GM23338 (cell line): Measurements from ENCODE around the gene RAB11FIP4. TPM values are rescaled to one million over a fixed set of nuclear protein-coding genes. Genes with fewer than 3 reads are reported as not detected.

Experiments used
- ATAC-seq: fragments of 200-7000 bp; cut with Tn5 transposase; 3 replicates; pipeline ENCODE4 v1.9.1; 2020
- DNase-seq: peaks from one replicate; pipeline ENCODE4 v3.0.0-alpha.2; 2015; ENCODE audit warnings: low spot score
- H2AFZ ChIP-seq: fragments of 200-600 bp; sonication (generic); 2 replicates; pipeline ENCODE4 v1.8.0; 2016; ENCODE audit warnings: antibody characterized with exemption, mild to moderate bottlenecking, moderate library complexity
- H3F3A ChIP-seq: fragments of 200-600 bp; sonication (generic); replicated peaks from 2 replicates; pipeline ENCODE4 v1.8.0; 2017; ENCODE audit warnings: antibody characterized with exemption, mixed run types, low read depth
- H3K27ac ChIP-seq: fragments of 200-600 bp; sonication (generic); 2 replicates; pipeline ENCODE4 v1.6.1; 2016; ENCODE audit warnings: low read depth
- H3K27me3 ChIP-seq: fragments of 200-600 bp; sonication (generic); 2 replicates; pipeline ENCODE4 v1.8.0; 2016; ENCODE audit warnings: mild to moderate bottlenecking, mixed run types, moderate library complexity; ENCODE audit not compliant: insufficient read depth
- H3K36me3 ChIP-seq: fragments of 200-600 bp; sonication (generic); 2 replicates; pipeline ENCODE4 v1.8.0; 2016; ENCODE audit warnings: mild to moderate bottlenecking; ENCODE audit not compliant: insufficient read depth
- H3K4me1 ChIP-seq: fragments of 200-600 bp; sonication (generic); 2 replicates; pipeline ENCODE4 v1.8.0; 2016; ENCODE audit warnings: mild to moderate bottlenecking, moderate library complexity; ENCODE audit not compliant: insufficient read depth
- H3K4me2 ChIP-seq: fragments of 200-600 bp; sonication (generic); 2 replicates; pipeline ENCODE4 v1.7.1; 2017; ENCODE audit warnings: mixed run types
- H3K4me3 ChIP-seq: fragments of 200-600 bp; sonication (generic); 2 replicates; pipeline ENCODE4 v1.6.1; 2016; ENCODE audit warnings: mixed run types
- H3K79me2 ChIP-seq: fragments of 200-600 bp; sonication (generic); replicated peaks from 2 replicates; pipeline ENCODE4 v1.8.0; 2017; ENCODE audit warnings: mild to moderate bottlenecking; ENCODE audit not compliant: insufficient read depth
- H3K9me2 ChIP-seq: fragments of 200-600 bp; sonication (generic); 2 replicates; pipeline ENCODE4 v1.8.0; 2017; ENCODE audit not compliant: insufficient read depth
- H4K20me1 ChIP-seq: fragments of 200-600 bp; sonication (generic); replicated peaks from 2 replicates; pipeline ENCODE4 v1.8.0; 2017; ENCODE audit warnings: mild to moderate bottlenecking; ENCODE audit not compliant: insufficient read depth
- H3K27ac Mint-ChIP-seq: 2 replicates; pipeline ENCODE4 v1.8.0; 2020; ENCODE audit warnings: inconsistent platforms, mild to moderate bottlenecking, moderate library complexity, mixed read lengths
- H3K27me3 Mint-ChIP-seq: 3 replicates; pipeline ENCODE4 v1.8.0; 2022; ENCODE audit warnings: low read depth, mild to moderate bottlenecking, moderate library complexity, mixed read lengths, inconsistent platforms; ENCODE audit not compliant: insufficient read depth, poor library complexity
- H3K36me3 Mint-ChIP-seq: 3 replicates; pipeline ENCODE4 v1.8.0; 2021; ENCODE audit warnings: low read depth, mild to moderate bottlenecking, inconsistent platforms, moderate library complexity, mixed read lengths
- H3K4me1 Mint-ChIP-seq: 3 replicates; pipeline ENCODE4 v1.8.0; 2020; ENCODE audit warnings: mild to moderate bottlenecking, inconsistent platforms, mixed read lengths
- H3K4me3 Mint-ChIP-seq: 3 replicates; pipeline ENCODE4 v1.8.0; 2021; ENCODE audit warnings: moderate library complexity, mild to moderate bottlenecking, inconsistent platforms, mixed read lengths
- H3K9me3 Mint-ChIP-seq: 3 replicates; pipeline ENCODE4 v1.8.0; 2020; ENCODE audit warnings: moderate library complexity, mild to moderate bottlenecking, inconsistent platforms, mixed read lengths
- CREB1 ChIP-seq: fragments of 250-450 bp; sonication (Bioruptor Pico); IDR thresholded peaks from 2 replicates; pipeline ENCODE4 v1.5.0; 2020; ENCODE audit warnings: low read depth, mild to moderate bottlenecking, moderate library complexity
- ETS1 ChIP-seq: IDR thresholded peaks from 2 replicates; pipeline ENCODE4 v1.6.1; 2016; ENCODE audit warnings: antibody characterized with exemption
- EZH2 ChIP-seq: fragments of 200-600 bp; sonication (generic); IDR thresholded peaks from one replicate; pipeline ENCODE4 v1.8.0; 2017; ENCODE audit warnings: antibody characterized with exemption, mild to moderate bottlenecking, low read depth; ENCODE audit not compliant: unreplicated experiment
- EZH2phosphoT487 ChIP-seq: fragments of 200-600 bp; sonication (generic); IDR thresholded peaks from one replicate; pipeline ENCODE4 v1.8.1; 2018; ENCODE audit warnings: antibody characterized with exemption; ENCODE audit not compliant: unreplicated experiment
- JUNB ChIP-seq: IDR thresholded peaks from one replicate; pipeline ENCODE4 v1.6.1; 2016; ENCODE audit warnings: antibody characterized with exemption; ENCODE audit not compliant: unreplicated experiment
- NANOG ChIP-seq: IDR thresholded peaks from 2 replicates; pipeline ENCODE4 v1.6.1; 2016; ENCODE audit warnings: antibody characterized with exemption, borderline replicate concordance
- POLR2AphosphoS5 ChIP-seq: IDR thresholded peaks from 2 replicates; pipeline ENCODE4 v1.6.1; 2016; ENCODE audit warnings: antibody characterized with exemption, low read depth
- STAT1 ChIP-seq: IDR thresholded peaks from one replicate; pipeline ENCODE4 v1.6.1; 2016; ENCODE audit warnings: antibody characterized with exemption; ENCODE audit not compliant: unreplicated experiment
- ZNF114 ChIP-seq: fragments of 250-450 bp; sonication (Bioruptor Pico); IDR thresholded peaks from 2 replicates; pipeline ENCODE4 v1.5.0; 2020; ENCODE audit warnings: mild to moderate bottlenecking, moderate library complexity
- ZNF331 ChIP-seq: fragments of 250-450 bp; sonication (Bioruptor Pico); IDR thresholded peaks from 2 replicates; pipeline ENCODE4 v1.5.0; 2020; ENCODE audit warnings: low read depth, mild to moderate bottlenecking, moderate library complexity
- ZNF462 ChIP-seq: fragments of 250-450 bp; sonication (Bioruptor Pico); IDR thresholded peaks from 2 replicates; pipeline ENCODE4 v1.5.0; 2020; ENCODE audit warnings: mild to moderate bottlenecking, moderate library complexity
- polyA plus RNA-seq: library from polyadenylated mRNA; unstranded; fragments of >200 nt; fragmentation: Nextera tagmentation; extraction: Ambion mirVana; gene quantifications from 2 replicates; pipeline ENCODE4 v1.2.1, GENCODE V29; 2016
- total RNA-seq: library from RNA; depleted of rRNA; stranded (reverse); fragments of >200 nt; shearing (Covaris generic); gene quantifications from 2 replicates; pipeline ENCODE4 v1.2.3, GENCODE V29; 2014
- TF ChIP-seq, protein P1 (sequence below): IDR thresholded peaks from one replicate; pipeline ENCODE4 v1.6.1; 2018; ENCODE audit warnings: antibody characterized with exemption; ENCODE audit not compliant: unreplicated experiment
- TF ChIP-seq, protein P2 (sequence below), 2 experiments: fragments of 200-600 bp in 1 of 2; sonication (generic) in 1 of 2; conservative IDR thresholded peaks; 2 replicates each; pipeline versions ENCODE4 v1.5.1 to v1.6.1; 2016 to 2017; ENCODE audit warnings: antibody characterized with exemption in 2 of 2, low read depth in 2 of 2, mild to moderate bottlenecking in 2 of 2, moderate library complexity in 1 of 2

Gene RAB11FIP4
- total and polyA plus RNA-seq, 2 experiments from 2014 or later: 26.0 to 65.6 TPM

DNA sequence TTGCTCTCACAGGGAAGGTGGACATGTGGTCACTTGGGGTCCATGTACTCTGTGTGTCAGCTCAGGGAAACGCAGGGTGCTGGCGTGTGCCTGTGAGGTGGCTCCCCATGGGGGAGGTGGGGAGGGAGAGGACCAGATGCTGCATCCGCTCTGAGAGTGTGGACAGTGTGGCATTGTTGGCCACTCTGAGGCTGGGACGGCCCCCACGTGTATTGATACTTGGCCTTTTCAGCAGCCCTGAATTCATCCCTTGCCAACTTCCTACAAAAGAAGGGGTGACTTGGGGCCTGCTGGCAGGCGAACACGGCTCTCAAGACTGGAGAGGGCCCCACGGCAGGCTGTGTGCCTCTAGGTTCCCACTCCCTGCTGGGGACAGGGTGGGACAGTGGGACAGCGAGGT is 120.1 kb downstream of the RAB11FIP4 start:
- DNase-seq: no peak
- H3K27me3 Mint-ChIP-seq: peaks cover 3% of the 10 kb centered on the region
- no peak overlapping the region for H2AFZ ChIP-seq

More for the DNA sequence above, 120.1 kb downstream of the RAB11FIP4 start:
- ATAC-seq: no peak
- Mint-ChIP-seq H3K9me3 (no peaks in the 10 kb centered on the region), H3K4me3 (no peak overlapping the region), H3K27ac (no peak overlapping the region), H3K4me1 (peaks cover 12% of the 10 kb centered on the region), H3K36me3 (no peaks in the 10 kb centered on the region)
- Histone ChIP-seq H3K9me2 (no peaks in the 10 kb centered on the region), H3K36me3 (no peaks in the 10 kb centered on the region), H3K27ac (no peak overlapping the region), H3K79me2 (peaks cover 36% of the 10 kb centered on the region), H3K27me3 (no peaks in the 10 kb centered on the region), H3F3A (no peaks in the 10 kb centered on the region), H3K4me1 (peaks cover 8% of the 10 kb centered on the region; the same call in 1 of the 2 replicates), H4K20me1 (peaks cover under 1% of the 10 kb centered on the region; the same call in 1 of the 2 replicates), H3K4me3 (no peak overlapping the region), H3K4me2 (no peak overlapping the region)
- no peak for TF ChIP-seq POLR2AphosphoS5
- no peak for TF ChIP-seq ZNF114 (CRISPR knock-in tag)
- TF ChIP-seq CREB1 (CRISPR knock-in tag): no peak
- TF ChIP-seq, protein P1, sequence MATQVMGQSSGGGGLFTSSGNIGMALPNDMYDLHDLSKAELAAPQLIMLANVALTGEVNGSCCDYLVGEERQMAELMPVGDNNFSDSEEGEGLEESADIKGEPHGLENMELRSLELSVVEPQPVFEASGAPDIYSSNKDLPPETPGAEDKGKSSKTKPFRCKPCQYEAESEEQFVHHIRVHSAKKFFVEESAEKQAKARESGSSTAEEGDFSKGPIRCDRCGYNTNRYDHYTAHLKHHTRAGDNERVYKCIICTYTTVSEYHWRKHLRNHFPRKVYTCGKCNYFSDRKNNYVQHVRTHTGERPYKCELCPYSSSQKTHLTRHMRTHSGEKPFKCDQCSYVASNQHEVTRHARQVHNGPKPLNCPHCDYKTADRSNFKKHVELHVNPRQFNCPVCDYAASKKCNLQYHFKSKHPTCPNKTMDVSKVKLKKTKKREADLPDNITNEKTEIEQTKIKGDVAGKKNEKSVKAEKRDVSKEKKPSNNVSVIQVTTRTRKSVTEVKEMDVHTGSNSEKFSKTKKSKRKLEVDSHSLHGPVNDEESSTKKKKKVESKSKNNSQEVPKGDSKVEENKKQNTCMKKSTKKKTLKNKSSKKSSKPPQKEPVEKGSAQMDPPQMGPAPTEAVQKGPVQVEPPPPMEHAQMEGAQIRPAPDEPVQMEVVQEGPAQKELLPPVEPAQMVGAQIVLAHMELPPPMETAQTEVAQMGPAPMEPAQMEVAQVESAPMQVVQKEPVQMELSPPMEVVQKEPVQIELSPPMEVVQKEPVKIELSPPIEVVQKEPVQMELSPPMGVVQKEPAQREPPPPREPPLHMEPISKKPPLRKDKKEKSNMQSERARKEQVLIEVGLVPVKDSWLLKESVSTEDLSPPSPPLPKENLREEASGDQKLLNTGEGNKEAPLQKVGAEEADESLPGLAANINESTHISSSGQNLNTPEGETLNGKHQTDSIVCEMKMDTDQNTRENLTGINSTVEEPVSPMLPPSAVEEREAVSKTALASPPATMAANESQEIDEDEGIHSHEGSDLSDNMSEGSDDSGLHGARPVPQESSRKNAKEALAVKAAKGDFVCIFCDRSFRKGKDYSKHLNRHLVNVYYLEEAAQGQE: no peak
- no peak for TF ChIP-seq EZH2
- TF ChIP-seq JUNB: no peak
- TF ChIP-seq, protein P2, sequence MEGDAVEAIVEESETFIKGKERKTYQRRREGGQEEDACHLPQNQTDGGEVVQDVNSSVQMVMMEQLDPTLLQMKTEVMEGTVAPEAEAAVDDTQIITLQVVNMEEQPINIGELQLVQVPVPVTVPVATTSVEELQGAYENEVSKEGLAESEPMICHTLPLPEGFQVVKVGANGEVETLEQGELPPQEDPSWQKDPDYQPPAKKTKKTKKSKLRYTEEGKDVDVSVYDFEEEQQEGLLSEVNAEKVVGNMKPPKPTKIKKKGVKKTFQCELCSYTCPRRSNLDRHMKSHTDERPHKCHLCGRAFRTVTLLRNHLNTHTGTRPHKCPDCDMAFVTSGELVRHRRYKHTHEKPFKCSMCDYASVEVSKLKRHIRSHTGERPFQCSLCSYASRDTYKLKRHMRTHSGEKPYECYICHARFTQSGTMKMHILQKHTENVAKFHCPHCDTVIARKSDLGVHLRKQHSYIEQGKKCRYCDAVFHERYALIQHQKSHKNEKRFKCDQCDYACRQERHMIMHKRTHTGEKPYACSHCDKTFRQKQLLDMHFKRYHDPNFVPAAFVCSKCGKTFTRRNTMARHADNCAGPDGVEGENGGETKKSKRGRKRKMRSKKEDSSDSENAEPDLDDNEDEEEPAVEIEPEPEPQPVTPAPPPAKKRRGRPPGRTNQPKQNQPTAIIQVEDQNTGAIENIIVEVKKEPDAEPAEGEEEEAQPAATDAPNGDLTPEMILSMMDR (conservative IDR thresholded peaks at IDR 0.05; ENCODE audit: low read depth in 2 of 2): no peak
- no peak for TF ChIP-seq STAT1
- TF ChIP-seq ZNF331 (CRISPR knock-in tag): no peak
- TF ChIP-seq EZH2phosphoT487: no peak
- TF ChIP-seq ETS1: no peak
- no peak for TF ChIP-seq ZNF462 (CRISPR knock-in tag)
- TF ChIP-seq NANOG: no peak
